GM12872 (cell line): ENCODE results near the gene CDYL2.

Source experiments
- TF ChIP-seq, protein P1 (sequence below): IDR thresholded peaks from 3 replicates; pipeline ENCODE4 v1.5.1; 2011; ENCODE audit warnings: low read depth, mild to moderate bottlenecking, low read length, moderate library complexity; ENCODE audit not compliant: insufficient read depth

Gene CDYL2

DNA sequence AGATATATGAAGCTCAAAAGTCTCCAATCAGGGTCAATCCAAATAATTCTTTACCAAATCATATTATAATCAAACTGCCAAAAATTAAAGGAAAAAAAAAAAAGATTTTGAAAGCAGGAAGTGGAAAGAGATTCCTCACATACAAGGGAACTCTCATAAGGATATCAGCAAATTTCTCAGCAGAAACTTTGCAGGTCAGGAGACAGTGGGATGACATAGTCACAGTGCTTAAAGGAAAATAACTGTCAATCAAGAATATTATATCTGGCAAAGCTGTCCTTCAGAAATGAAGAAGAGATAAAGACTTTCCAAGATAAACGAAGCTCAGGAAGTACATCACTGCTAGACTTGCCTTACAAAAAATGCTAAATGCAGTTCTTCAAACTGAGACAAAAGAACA, 40.0 kb upstream of the CDYL2 start:
- TF ChIP-seq, protein P1, sequence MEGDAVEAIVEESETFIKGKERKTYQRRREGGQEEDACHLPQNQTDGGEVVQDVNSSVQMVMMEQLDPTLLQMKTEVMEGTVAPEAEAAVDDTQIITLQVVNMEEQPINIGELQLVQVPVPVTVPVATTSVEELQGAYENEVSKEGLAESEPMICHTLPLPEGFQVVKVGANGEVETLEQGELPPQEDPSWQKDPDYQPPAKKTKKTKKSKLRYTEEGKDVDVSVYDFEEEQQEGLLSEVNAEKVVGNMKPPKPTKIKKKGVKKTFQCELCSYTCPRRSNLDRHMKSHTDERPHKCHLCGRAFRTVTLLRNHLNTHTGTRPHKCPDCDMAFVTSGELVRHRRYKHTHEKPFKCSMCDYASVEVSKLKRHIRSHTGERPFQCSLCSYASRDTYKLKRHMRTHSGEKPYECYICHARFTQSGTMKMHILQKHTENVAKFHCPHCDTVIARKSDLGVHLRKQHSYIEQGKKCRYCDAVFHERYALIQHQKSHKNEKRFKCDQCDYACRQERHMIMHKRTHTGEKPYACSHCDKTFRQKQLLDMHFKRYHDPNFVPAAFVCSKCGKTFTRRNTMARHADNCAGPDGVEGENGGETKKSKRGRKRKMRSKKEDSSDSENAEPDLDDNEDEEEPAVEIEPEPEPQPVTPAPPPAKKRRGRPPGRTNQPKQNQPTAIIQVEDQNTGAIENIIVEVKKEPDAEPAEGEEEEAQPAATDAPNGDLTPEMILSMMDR: no peak

DNA sequence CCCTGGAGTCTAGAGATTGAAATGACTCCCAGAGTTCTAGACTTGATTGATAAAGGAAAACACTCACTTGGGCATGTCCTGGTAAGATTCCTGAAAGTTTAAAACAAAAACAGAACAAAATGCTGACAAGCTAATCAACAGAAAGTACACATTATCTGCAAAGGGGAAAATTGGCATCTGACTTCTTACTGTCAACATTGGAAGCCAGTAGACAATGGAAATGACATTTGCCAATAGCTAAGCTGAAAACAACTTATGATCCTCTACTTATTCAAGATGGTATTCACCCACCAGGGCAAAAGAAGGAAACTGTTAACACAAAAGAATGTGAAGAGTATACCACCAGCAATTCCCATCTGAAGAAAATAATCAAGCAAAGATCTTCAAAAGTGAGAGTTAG, 36.8 kb upstream of the CDYL2 start:
- TF ChIP-seq, protein P1: no peak

DNA sequence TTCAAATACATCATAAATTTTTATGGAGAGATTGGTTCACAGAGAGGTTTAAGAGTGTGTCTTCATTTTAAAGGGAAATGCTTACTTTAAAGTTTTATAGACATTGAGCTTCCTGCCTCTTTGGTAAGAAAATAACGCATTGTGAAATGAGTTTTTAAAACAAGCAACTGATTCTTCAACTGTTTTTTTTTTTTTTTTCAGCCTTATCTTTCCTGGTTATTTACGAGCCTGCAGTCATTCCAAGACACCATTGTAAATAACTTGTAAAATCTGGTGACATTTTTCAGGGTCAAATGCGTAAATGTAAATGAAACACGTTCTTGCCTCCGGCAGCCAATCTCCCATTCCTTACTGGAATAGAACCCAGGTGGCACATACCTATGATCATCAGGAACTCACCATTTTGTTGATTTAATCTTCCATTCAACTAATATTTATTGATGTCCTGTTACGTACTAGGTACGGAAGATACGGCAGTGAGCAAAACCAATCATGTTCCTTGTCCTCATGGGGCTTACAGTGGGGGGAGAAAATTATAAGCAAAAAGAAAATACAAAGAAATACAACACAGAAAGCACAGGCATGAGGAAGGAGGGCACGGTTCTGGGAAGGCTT, 33.2 kb upstream of the CDYL2 start:
- TF ChIP-seq, protein P1: no peak

DNA sequence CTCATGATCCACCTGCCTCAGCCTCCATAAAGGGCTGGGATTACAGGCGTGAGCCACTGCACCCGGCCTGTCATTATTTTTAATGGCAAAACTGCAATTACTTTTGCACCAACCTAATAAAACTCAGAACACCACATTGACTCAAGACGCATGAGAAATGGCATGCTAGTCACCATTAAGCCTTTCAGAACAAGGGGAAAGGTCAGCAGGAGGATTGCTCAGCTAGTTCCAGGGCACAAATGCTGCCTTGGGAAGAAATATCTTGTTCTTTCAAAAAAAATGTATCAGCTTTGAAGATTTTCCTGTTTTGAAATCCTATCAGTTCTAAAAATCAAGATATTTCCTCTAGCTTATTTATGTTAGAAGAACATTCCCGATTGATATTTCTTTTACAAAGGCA, 32.4 kb upstream of the CDYL2 start:
- TF ChIP-seq, protein P1: no peak

DNA sequence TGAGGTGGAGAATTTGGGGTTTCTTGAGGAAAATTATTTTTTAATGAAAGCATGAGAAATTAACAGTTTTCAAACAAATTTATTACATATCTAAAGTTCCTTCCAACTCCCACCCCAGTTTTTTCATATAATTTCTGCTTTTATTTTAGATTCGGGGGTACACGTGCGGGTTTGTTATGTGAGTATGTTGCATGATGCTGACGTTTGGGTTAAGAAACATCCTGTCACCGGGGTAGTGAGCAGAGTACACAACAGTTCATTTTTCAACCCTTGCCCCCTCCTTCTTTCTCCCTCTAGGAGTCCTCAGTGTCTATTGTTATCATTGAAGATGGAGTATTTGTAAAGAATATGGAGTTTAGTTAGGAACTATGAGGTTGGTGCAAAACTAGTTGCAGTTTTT, 31.8 kb upstream of the CDYL2 start:
- TF ChIP-seq, protein P1: no peak

DNA sequence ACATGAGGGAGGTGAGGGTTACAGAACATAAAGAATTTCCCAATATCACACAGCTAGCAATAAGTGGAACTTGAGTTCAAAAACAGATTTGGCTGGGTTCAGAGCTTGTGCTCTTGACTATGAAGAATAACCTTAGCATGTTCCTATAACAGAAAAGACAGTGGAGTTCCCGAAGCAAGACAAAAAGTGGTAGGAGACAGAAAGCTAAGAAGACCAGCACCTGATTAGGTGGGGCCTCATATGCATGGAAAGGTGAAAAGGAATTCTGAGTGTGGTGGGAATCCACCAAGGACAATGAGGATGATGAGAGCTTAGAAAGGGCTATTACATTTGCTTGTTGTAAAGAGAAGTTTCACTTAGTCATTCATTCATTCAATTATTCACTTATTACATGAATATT, 26.6 kb upstream of the CDYL2 start:
- TF ChIP-seq, protein P1: no peak

DNA sequence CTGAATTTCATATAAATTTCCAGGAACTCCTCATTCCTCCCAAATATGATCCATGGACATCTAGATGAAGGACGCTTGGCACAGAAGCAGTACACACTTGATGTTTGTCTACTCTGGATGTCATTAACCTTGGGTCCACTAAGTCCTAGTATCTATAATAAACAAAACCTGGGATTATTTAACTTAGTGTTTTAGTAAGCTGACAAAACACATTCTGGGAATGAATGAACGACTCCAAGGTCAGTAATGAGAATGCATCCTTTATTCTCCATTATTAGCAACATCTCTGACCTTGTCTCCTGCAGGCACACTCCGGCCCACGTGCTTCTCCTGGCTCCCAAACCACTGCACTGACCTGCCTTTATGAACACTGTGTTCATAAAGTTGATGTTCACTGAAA, 24.1 kb upstream of the CDYL2 start:
- TF ChIP-seq, protein P1: no peak
